ENCODE measurements around the gene BCAS1.
"Not testable (repeated sequence)": the region's sequence is repeated elsewhere in the genome, so short reads cannot be mapped to it uniquely, and the experiment has no call there.

BCAS1 gene

GRCh38 chr20:53974785-53975555 lies 95.4 kb downstream of the BCAS1 start:
- no peak for TF ChIP-seq POLR2A (IDR thresholded peaks at IDR 0.05; ENCODE audit: extremely low read depth, insufficient read length)
- TF ChIP-seq MYC (IDR thresholded peaks at IDR 0.05; ENCODE audit: low read depth, low read length), result no peak
- TF ChIP-seq, protein P1, sequence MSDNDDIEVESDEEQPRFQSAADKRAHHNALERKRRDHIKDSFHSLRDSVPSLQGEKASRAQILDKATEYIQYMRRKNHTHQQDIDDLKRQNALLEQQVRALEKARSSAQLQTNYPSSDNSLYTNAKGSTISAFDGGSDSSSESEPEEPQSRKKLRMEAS (IDR thresholded peaks at IDR 0.05; ENCODE audit: low read depth, low read length), result no peak
- no peak overlapping the region for H3K4me3 ChIP-seq (ENCODE audit: low read depth, low read length)
- DNase-seq (ENCODE audit: low read depth), result no peak

DNA sequence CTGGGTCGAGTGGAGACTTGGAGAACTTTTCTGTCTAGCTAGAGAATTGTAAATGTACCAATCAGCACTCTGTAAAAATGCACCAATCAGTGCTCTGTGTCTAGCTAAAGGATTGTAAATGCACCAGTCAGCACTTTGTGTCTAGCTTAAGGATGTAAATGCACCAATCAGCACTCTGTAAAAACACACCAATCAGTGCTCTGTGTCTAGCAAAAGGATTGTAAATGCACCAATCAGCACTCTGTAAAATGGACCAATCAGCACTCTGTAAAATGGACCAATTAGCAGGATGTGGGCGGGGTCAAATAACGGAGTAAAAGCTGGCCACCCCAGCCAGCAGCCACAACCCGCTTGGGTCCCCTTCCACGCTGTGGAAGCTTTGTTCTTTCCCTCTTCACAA lies 96.5 kb downstream of the BCAS1 start:
- not testable (repeated sequence) for H3K4me3 ChIP-seq (ENCODE audit: low read depth, low read length); DNase-seq (ENCODE audit: low read depth)

- no peak overlapping the region for H3K4me3 ChIP-seq (ENCODE audit: low read depth, low read length)
- TF ChIP-seq MYC (IDR thresholded peaks at IDR 0.05; ENCODE audit: low read depth, low read length), result no peak
- TF ChIP-seq, protein P2, sequence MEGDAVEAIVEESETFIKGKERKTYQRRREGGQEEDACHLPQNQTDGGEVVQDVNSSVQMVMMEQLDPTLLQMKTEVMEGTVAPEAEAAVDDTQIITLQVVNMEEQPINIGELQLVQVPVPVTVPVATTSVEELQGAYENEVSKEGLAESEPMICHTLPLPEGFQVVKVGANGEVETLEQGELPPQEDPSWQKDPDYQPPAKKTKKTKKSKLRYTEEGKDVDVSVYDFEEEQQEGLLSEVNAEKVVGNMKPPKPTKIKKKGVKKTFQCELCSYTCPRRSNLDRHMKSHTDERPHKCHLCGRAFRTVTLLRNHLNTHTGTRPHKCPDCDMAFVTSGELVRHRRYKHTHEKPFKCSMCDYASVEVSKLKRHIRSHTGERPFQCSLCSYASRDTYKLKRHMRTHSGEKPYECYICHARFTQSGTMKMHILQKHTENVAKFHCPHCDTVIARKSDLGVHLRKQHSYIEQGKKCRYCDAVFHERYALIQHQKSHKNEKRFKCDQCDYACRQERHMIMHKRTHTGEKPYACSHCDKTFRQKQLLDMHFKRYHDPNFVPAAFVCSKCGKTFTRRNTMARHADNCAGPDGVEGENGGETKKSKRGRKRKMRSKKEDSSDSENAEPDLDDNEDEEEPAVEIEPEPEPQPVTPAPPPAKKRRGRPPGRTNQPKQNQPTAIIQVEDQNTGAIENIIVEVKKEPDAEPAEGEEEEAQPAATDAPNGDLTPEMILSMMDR (IDR thresholded peaks at IDR 0.05; ENCODE audit: low read depth, low read length), result no peak
- TF ChIP-seq POLR2A (IDR thresholded peaks at IDR 0.05; ENCODE audit: extremely low read depth, insufficient read length), result no peak
- TF ChIP-seq, protein P1 (IDR thresholded peaks at IDR 0.05; ENCODE audit: low read depth, low read length), result no peak
- DNase-seq (ENCODE audit: low read depth), result no peak
These were observed 98.2 kb downstream of the BCAS1 start for GRCh38 chr20:53972179-53972578.

DNA sequence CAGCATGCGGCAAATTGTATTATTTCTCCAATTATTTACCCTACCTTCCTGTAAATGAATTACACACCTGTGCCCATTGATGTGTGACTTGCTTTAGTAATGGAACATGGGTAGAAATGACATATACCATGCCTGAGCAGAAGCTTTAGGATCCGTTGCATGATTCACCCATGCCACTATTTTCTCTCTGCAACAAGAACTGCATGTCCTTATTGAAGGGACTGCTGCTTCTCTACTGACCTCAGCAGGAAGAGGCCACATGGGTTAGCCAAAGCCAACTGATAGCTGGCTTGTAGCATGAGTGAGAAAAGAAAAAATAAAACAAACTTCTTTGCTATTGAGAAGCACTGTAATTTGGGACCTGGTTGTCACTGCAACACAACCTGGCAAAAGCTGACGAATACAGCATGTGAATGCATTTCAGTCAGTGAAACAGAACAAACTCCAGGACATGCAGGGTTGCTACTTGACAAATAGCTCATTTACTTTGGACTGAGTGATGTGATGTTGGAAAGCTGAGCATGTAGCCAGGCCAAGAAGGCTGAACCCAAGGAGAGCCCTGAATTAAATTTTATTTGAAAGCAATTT lies 99.2 kb downstream of the BCAS1 start:
- no peak for DNase-seq (ENCODE audit: low read depth)
- TF ChIP-seq, protein P1 (IDR thresholded peaks at IDR 0.05; ENCODE audit: low read depth, low read length), result no peak
- TF ChIP-seq MYC (IDR thresholded peaks at IDR 0.05; ENCODE audit: low read depth, low read length) (no peak), POLR2A (IDR thresholded peaks at IDR 0.05; ENCODE audit: extremely low read depth, insufficient read length) (no peak)
- TF ChIP-seq, protein P2 (IDR thresholded peaks at IDR 0.05; ENCODE audit: low read depth, low read length), result no peak

GRCh38 chr20:53970232-53970631 lies 100.2 kb downstream of the BCAS1 start:
- no peak overlapping the region for H3K4me3 ChIP-seq (ENCODE audit: low read depth, low read length)
- DNase-seq (ENCODE audit: low read depth), result no peak
- TF ChIP-seq, protein P1 (IDR thresholded peaks at IDR 0.05; ENCODE audit: low read depth, low read length), result no peak
- TF ChIP-seq, protein P2 (IDR thresholded peaks at IDR 0.05; ENCODE audit: low read depth, low read length), result no peak
- no peak for TF ChIP-seq POLR2A (IDR thresholded peaks at IDR 0.05; ENCODE audit: extremely low read depth, insufficient read length)
- TF ChIP-seq MYC (IDR thresholded peaks at IDR 0.05; ENCODE audit: low read depth, low read length), result no peak

More for the DNA sequence above, 99.2 kb downstream of the BCAS1 start:
- no peak overlapping the region for H3K4me3 ChIP-seq (ENCODE audit: low read depth, low read length)

- no peak for DNase-seq (ENCODE audit: low read depth)
- TF ChIP-seq, protein P1 (IDR thresholded peaks at IDR 0.05; ENCODE audit: low read depth, low read length), result no peak
- TF ChIP-seq, protein P2 (IDR thresholded peaks at IDR 0.05; ENCODE audit: low read depth, low read length), result no peak
- TF ChIP-seq POLR2A (IDR thresholded peaks at IDR 0.05; ENCODE audit: extremely low read depth, insufficient read length) (no peak), MYC (IDR thresholded peaks at IDR 0.05; ENCODE audit: low read depth, low read length) (no peak)
- no peak overlapping the region for H3K4me3 ChIP-seq (ENCODE audit: low read depth, low read length)
These were observed 102.9 kb downstream of the BCAS1 start for GRCh38 chr20:53967527-53967926.

Measured in NB4 (cell line).